CD14-positive monocyte (primary cell): ENCODE data around the gene EP400. TPM values are rescaled to one million over a fixed set of nuclear protein-coding genes. Genes with fewer than 3 reads are reported as not detected.

Experiments
- DNase-seq, 3 donors: peaks; one replicate each; pipeline ENCODE4 v3.0.0-alpha.2; 2011 to 2022
- H2AFZ ChIP-seq: 2 replicates; pipeline ENCODE4 v1.6.0; 2012; ENCODE audit warnings: mild to moderate bottlenecking, low read depth, low read length, inconsistent platforms; ENCODE audit not compliant: insufficient read depth, poor library complexity, severe bottlenecking
- H3K27ac ChIP-seq, 2 donors: 1 replicate in 1 of 2; 2 replicates in 1 of 2; pipeline ENCODE4 v1.5.1; 2012 to 2013; ENCODE audit warnings: low read length in 2 of 2, control low read depth in 1 of 2, inconsistent platforms in 1 of 2, low read depth in 1 of 2, mild to moderate bottlenecking in 1 of 2
- H3K27me3 ChIP-seq, 2 donors: one replicate each; pipeline versions ENCODE4 v1.6.0 to v1.6.1; 2011 to 2013; ENCODE audit warnings: low read length in 2 of 2; ENCODE audit not compliant: control insufficient read depth in 2 of 2, insufficient read depth in 2 of 2
- H3K36me3 ChIP-seq, 2 donors: replicated peaks in 1 of 2; 1 replicate in 1 of 2; 2 replicates in 1 of 2; pipeline versions ENCODE4 v1.5.1 to v1.6.1; 2012 to 2013; ENCODE audit warnings: low read length in 2 of 2, control low read depth in 1 of 2, inconsistent platforms in 1 of 2, mild to moderate bottlenecking in 1 of 2; ENCODE audit not compliant: insufficient read depth in 2 of 2, control insufficient read depth in 1 of 2
- H3K4me1 ChIP-seq, 2 donors: 1 replicate in 1 of 2; 2 replicates in 1 of 2; pipeline versions ENCODE4 v1.5.1 to v1.6.1; 2012 to 2013; ENCODE audit warnings: low read length in 2 of 2, control low read depth in 1 of 2, inconsistent platforms in 1 of 2, mild to moderate bottlenecking in 1 of 2, moderate library complexity in 1 of 2; ENCODE audit not compliant: insufficient read depth in 2 of 2, control insufficient read depth in 1 of 2
- H3K4me2 ChIP-seq: replicated peaks from 2 replicates; pipeline ENCODE3; 2012; ENCODE audit warnings: low read length, moderate library complexity, mild to moderate bottlenecking; ENCODE audit not compliant: poor library complexity, severe bottlenecking; ENCODE audit errors: extremely low read depth
- H3K4me3 ChIP-seq, 3 experiments: fragments of 200-600 bp in 1 of 3; sonication (generic) in 1 of 3; replicated peaks in 1 of 3; 1 replicate in 2 of 3; 2 replicates in 1 of 3; pipeline ENCODE4 v1.5.1; 2011 to 2013; ENCODE audit warnings: low read length in 3 of 3, mild to moderate bottlenecking in 3 of 3, control low read depth in 2 of 3, low read depth in 2 of 3, inconsistent platforms in 1 of 3, moderate library complexity in 1 of 3
- H3K79me2 ChIP-seq: 2 replicates; pipeline ENCODE4 v1.6.0; 2012; ENCODE audit warnings: mild to moderate bottlenecking, control low read depth, inconsistent platforms, low read length, moderate library complexity; ENCODE audit not compliant: insufficient read depth
- H3K9ac ChIP-seq: 2 replicates; pipeline ENCODE4 v1.6.0; 2017; ENCODE audit warnings: low read length, mild to moderate bottlenecking; ENCODE audit not compliant: insufficient read depth, poor library complexity, severe bottlenecking
- H3K9me3 ChIP-seq, 2 donors: replicated peaks in 1 of 2; 1 replicate in 1 of 2; 2 replicates in 1 of 2; pipeline versions ENCODE4 v1.5.1 to v1.6.1; 2012 to 2013; ENCODE audit warnings: low read length in 2 of 2, control low read depth in 1 of 2; ENCODE audit not compliant: control insufficient read depth in 1 of 2, insufficient read depth in 1 of 2
- H4K20me1 ChIP-seq: 2 replicates; pipeline ENCODE4 v1.6.0; 2012; ENCODE audit warnings: mild to moderate bottlenecking, low read length, control low read depth, moderate library complexity; ENCODE audit not compliant: insufficient read depth
- H3K27ac Mint-ChIP-seq, 7 donors: one replicate each; pipeline ENCODE4 v1.8.0; 2020; ENCODE audit warnings: mild to moderate bottlenecking in 7 of 7, mixed read lengths in 7 of 7, moderate library complexity in 6 of 7, inconsistent platforms in 2 of 7
- H3K27me3 Mint-ChIP-seq, 3 donors: one replicate each; pipeline ENCODE4 v1.8.0; 2021 to 2022; ENCODE audit warnings: low read depth in 3 of 3, mild to moderate bottlenecking in 3 of 3, mixed read lengths in 3 of 3, moderate library complexity in 3 of 3, inconsistent platforms in 1 of 3
- H3K36me3 Mint-ChIP-seq, 2 donors: one replicate each; pipeline ENCODE4 v1.8.0; 2020; ENCODE audit warnings: mixed read lengths in 2 of 2, inconsistent platforms in 1 of 2, mild to moderate bottlenecking in 1 of 2
- H3K4me1 Mint-ChIP-seq: one replicate; pipeline ENCODE4 v1.8.0; 2020; ENCODE audit warnings: mild to moderate bottlenecking, mixed read lengths
- H3K4me3 Mint-ChIP-seq, 2 donors: one replicate each; pipeline ENCODE4 v1.8.0; 2020; ENCODE audit warnings: mild to moderate bottlenecking in 2 of 2, mixed read lengths in 2 of 2, moderate library complexity in 1 of 2
- H3K9me3 Mint-ChIP-seq, 7 donors: one replicate each; pipeline ENCODE4 v1.8.0; 2020 to 2022; ENCODE audit warnings: mixed read lengths in 7 of 7, mild to moderate bottlenecking in 6 of 7, moderate library complexity in 6 of 7, inconsistent platforms in 2 of 7
- CTCF ChIP-seq: fragments of 200-600 bp; IDR thresholded peaks from one replicate; pipeline ENCODE4 v1.8.0; 2022; ENCODE audit warnings: antibody characterized with exemption, mild to moderate bottlenecking
- WGBS: methylation state at CpG from one replicate; pipeline ENCODE4 v1.1.5; 2013; ENCODE audit warnings: missing lambda C conversion rate; ENCODE audit not compliant: insufficient coverage; 5-methylcytosine and 5-hydroxymethylcytosine counted together
- intact Hi-C, 2 donors: fragments of 100-400 bp; cut with micrococcal nuclease; formaldehyde crosslinking; loops; one replicate each; pipeline versions ENCODE4 v1.15.0 to v1.15.1; 2023
- polyA plus RNA-seq, 3 donors: library from polyadenylated mRNA; depleted of rRNA in 1 of 3; unstranded in 2 of 3; stranded (reverse) in 1 of 3; fragments of 300-500 nt in 2 of 3; fragments of >200 nt in 1 of 3; fragmentation: Illumina TruSeq in 2 of 3; gene quantifications; 1 replicate in 2 of 3; 2 replicates in 1 of 3; pipeline ENCODE4 v1.2.3, GENCODE V29; 2012 to 2021

The EP400 gene
- polyA plus RNA-seq, 3 donors = 0.65 to 12.1 (median 0.81) TPM

GRCh38 chr12:132127041-132127440 is 177.3 kb downstream of the EP400 start:
- H3K4me1 ChIP-seq = no peaks in the 10 kb centered on the region
- no peak overlapping the region for H3K4me2 ChIP-seq
- intact Hi-C loops = no loop called here
- H2AFZ ChIP-seq = no peak overlapping the region
- H3K79me2 ChIP-seq = no peaks in the 10 kb centered on the region
- H3K27ac ChIP-seq = no peak overlapping the region
- no peak for TF ChIP-seq CTCF
- peaks cover 1 to 8% (median 6%) of the 10 kb centered on the region in 7 donors for H3K9me3 Mint-ChIP-seq
- no peaks in the 10 kb centered on the region for H3K27me3 ChIP-seq
- no peak for DNase-seq
- H3K4me3 Mint-ChIP-seq = no peak overlapping the region
- no peak overlapping the region for H3K4me3 ChIP-seq
- H3K36me3 ChIP-seq = peaks cover 25 to 46% of the 10 kb centered on the region in 2 donors
- WGBS = 100% methylated on average over 6 of the region's 8 CpGs
- H3K9ac ChIP-seq = no peak overlapping the region
- no peaks in the 10 kb centered on the region for H4K20me1 ChIP-seq
- H3K9me3 ChIP-seq = no peaks in the 10 kb centered on the region
- H3K4me1 Mint-ChIP-seq = no peaks in the 10 kb centered on the region
- H3K36me3 Mint-ChIP-seq = peaks cover 45% of the 10 kb centered on the region in 2 donors
- H3K27ac Mint-ChIP-seq = no peak overlapping the region
- peaks cover 0 to 1% (median 0%) of the 10 kb centered on the region in 3 donors for H3K27me3 Mint-ChIP-seq

- Histone ChIP-seq H3K4me3 (no peak overlapping the region), H3K9me3 (no peaks in the 10 kb centered on the region), H3K79me2 (no peaks in the 10 kb centered on the region), H3K4me1 (no peaks in the 10 kb centered on the region), H3K27ac (no peak overlapping the region), H2AFZ (no peak overlapping the region), H3K4me2 (no peak overlapping the region), H3K36me3 (peaks cover 20 to 35% of the 10 kb centered on the region in 2 donors), H4K20me1 (no peaks in the 10 kb centered on the region), H3K9ac (no peak overlapping the region), H3K27me3 (no peaks in the 10 kb centered on the region)
- Mint-ChIP-seq H3K36me3 (peaks cover 41 to 42% of the 10 kb centered on the region in 2 donors), H3K27me3 (peaks cover 0 to 4% (median 0%) of the 10 kb centered on the region in 3 donors), H3K9me3 (peaks cover 1 to 8% (median 5%) of the 10 kb centered on the region in 7 donors), H3K27ac (no peak overlapping the region), H3K4me3 (no peak overlapping the region), H3K4me1 (no peaks in the 10 kb centered on the region)
- intact Hi-C loops = no loop called here
- no peak for TF ChIP-seq CTCF
- no peak for DNase-seq
- 100% methylated on average over 2 of the region's 3 CpGs for WGBS
Measured at GRCh38 chr12:132129007-132129406, 179.3 kb downstream of the EP400 start.
